Coronary artery (tissue), 2 donors: ENCODE measurements around the gene PEX7.
"Not testable (repeated sequence)": the region's sequence is repeated elsewhere in the genome, so short reads cannot be mapped to it uniquely, and the experiment has no call there.

ENCODE experiments used
- DNase-seq: peaks from one replicate; pipeline ENCODE4 v3.0.0-alpha.2; 2017; ENCODE audit warnings: low spot score
- H3K27ac ChIP-seq, 2 donors: fragments of 200-600 bp; sonication (generic); one replicate each; pipeline ENCODE4 v1.5.1; 2016 to 2019
- H3K4me3 ChIP-seq: fragments of 200-600 bp; sonication (generic); 2 replicates; pipeline ENCODE4 v1.5.1; 2016; ENCODE audit warnings: mild to moderate bottlenecking, moderate library complexity
- TF ChIP-seq, protein P1 (sequence below): fragments of 200-600 bp; sonication (generic); IDR thresholded peaks from one replicate; pipeline ENCODE4 v1.5.1; 2019; ENCODE audit warnings: antibody characterized with exemption

PEX7 gene

DNA sequence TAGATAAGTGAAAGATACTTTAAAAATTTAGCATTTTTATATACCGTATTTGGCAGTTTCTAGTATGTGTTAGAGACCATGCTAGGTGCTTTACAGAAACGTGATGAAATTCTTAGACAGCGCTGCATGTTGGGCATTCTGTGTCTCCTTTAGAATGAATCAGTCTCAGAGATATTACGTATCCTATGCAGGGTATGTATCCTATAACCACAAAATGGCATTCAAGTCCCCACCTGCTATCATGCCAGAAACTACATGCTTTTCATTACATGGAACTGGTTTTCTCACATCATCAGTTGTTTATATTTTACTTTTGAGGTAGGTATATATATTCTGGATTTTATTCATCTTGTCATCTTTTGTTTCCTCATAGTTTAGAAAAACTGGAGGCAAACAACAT lies 42.3 kb downstream of the PEX7 start:
- TF ChIP-seq, protein P1, sequence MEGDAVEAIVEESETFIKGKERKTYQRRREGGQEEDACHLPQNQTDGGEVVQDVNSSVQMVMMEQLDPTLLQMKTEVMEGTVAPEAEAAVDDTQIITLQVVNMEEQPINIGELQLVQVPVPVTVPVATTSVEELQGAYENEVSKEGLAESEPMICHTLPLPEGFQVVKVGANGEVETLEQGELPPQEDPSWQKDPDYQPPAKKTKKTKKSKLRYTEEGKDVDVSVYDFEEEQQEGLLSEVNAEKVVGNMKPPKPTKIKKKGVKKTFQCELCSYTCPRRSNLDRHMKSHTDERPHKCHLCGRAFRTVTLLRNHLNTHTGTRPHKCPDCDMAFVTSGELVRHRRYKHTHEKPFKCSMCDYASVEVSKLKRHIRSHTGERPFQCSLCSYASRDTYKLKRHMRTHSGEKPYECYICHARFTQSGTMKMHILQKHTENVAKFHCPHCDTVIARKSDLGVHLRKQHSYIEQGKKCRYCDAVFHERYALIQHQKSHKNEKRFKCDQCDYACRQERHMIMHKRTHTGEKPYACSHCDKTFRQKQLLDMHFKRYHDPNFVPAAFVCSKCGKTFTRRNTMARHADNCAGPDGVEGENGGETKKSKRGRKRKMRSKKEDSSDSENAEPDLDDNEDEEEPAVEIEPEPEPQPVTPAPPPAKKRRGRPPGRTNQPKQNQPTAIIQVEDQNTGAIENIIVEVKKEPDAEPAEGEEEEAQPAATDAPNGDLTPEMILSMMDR = no peak
- Histone ChIP-seq H3K4me3 (no peak overlapping the region), H3K27ac (no peak overlapping the region)
- no peak for DNase-seq

DNA sequence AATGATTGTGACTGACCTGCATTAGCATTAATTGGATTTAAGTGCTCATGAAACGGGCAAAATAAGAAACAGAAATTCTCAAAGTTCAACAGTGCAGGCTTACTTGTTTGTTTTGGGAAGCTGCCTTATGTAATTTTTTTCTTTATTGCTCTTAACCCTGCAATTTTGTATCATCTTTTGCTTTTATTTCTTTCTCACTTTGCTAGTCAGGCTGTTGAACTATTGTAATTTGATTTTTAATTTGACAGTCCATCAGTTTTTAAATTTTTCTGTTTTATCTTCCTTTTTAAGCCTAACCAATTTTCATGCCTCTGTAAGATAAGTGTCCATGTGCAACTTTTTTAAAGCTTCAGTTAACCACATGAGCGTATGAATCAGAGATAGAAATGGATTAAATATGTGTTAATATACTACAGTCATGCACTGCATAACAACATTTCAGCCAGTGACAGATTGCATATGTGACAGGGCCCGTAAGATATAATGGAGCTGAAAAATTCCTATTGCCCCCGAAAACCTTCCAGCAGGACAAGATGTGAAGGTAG lies 44.6 kb downstream of the PEX7 start:
- H3K4me3 ChIP-seq = no peak overlapping the region
- TF ChIP-seq, protein P1 = no peak
- DNase-seq = no peak
- H3K27ac ChIP-seq = no peak overlapping the region

DNA sequence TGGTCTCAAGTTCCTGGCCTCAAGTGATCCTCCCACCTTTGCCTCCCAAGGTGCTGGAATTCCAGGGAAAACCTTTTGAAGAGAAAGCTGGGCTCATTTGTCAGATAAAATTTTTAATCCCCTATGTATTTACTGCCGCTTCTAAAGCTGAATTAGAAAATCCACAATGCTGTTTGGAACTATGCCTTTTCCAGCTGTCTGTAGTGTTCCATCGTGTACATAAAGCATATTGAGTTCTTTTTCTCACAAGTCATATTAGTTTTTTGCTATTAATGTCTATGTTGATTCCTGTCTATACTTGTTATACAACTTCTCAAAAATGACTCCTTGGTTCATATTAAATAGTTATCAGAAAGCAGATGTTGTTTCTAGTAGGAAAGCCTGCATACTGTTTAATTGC lies 47.1 kb downstream of the PEX7 start:
- Histone ChIP-seq H3K4me3 (no peak overlapping the region), H3K27ac (no peak overlapping the region)
- TF ChIP-seq, protein P1 = no peak
- no peak for DNase-seq

DNA sequence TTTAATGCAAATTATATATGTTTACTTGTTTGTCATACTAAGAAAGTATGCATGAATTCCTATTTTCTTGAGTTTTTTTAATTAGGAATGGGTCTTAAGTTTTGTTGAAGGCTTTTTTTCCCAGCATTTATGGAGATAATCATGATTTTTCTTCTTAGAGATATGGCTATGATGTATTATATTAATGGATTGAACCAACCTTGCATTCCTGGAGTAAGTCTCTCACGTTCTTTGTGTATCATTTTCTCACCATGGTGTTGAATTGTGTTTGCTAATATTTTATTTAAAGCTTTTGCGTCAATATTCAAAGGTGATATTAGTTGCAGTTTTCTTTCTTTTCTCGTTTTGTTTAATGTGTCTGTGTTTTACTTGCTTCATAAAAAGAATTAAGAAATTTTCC lies 51.4 kb downstream of the PEX7 start:
- no peak overlapping the region for H3K27ac ChIP-seq
- no peak overlapping the region for H3K4me3 ChIP-seq
- DNase-seq = no peak
- TF ChIP-seq, protein P1 = no peak

DNA sequence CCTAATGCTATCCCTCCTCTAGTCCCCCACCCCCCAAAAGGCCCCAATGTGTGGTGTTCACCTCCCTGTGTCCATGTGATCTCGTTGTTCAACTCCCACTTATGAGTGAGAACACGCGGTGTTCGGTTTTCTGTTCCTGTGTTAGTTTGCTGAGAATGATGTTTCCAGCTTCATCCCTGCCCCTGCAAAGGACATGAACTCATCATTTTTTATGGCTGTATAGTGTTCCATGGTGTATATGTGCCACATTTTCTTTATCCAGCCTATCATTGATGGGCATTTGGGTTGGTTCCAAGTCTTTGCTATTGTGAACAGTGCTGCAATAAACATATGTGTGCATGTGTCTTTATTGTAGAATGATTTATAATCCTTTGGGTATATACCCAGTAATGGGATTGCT lies 54.1 kb downstream of the PEX7 start:
- DNase-seq, H3K4me3 ChIP-seq, H3K27ac ChIP-seq: not testable (repeated sequence)

DNA sequence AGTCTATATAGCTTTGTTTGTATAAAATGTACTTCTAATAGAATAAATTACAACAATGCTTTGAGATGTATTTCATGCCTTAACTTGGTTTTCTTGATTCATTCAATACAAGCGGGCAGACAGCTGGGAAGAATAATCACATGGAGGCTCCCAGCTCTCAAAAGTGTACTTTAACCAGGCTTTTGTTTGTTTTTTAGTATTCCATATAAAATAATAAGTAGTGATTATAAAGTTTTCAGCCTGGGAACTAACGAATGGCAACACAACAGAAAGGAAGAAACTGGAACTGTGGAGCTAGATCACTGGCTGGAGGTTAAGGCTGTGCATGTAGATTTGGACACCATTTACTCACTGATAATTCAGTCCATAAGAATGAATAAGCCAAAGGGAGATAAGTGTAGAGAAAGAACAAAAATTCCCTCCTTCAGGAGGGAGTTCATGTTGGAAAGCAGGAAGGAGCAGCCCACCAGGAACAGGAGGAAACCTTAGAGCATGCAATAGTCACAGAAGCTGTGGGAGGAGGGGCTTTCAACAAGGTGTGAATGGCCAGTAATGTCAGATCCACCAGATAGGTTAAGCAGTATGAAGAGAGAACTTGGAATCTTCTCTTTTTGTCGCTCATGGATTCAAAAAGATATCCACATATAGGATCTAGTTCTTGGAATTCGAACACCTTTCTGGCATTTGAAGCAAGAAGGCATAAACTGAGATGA lies 58.5 kb downstream of the PEX7 start:
- no peak for DNase-seq
- H3K4me3 ChIP-seq = no peak overlapping the region
- TF ChIP-seq, protein P1 = no peak
- no peak overlapping the region for H3K27ac ChIP-seq

DNA sequence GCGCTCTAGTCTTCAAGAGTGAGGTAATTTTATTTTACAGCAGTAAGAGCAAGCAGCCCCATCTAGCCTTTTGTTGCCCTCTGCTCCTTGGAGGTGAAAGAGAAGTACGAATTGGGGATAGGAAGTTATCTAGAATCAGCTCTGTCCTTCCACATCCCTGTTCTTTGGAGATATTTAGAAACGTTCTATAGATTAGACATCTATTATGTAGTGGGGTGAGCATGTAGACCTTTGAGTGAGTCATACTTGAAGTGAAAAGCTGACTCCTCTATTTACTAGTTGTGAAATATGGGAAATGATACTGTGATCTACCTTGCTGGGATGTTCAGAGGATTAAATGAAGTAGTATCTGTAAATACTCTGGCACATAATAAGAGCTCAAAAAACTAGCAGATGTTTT lies 63.7 kb downstream of the PEX7 start:
- TF ChIP-seq, protein P1 = no peak
- Histone ChIP-seq H3K27ac (no peak overlapping the region), H3K4me3 (no peak overlapping the region)
- DNase-seq = no peak
